Measurements from ENCODE around the gene CHRNA1.

Gene CHRNA1
- 0 to 0.04 reads per million in 2 donors for total RNA-seq

- no peak for DNase-seq
Measured at GRCh38 chr2:174764280-174765255, at the start of gene CHRNA1. TSS of gene CHRNA1 (minus strand) at chr2:174764472. CDS start at chr2:174764394, 78 bp downstream.

GRCh38 chr2:174812037-174812436, 47.8 kb upstream of the CHRNA1 start:
- no peak for DNase-seq

GRCh38 chr2:174807931-174808330, 43.7 kb upstream of the CHRNA1 start:
- no peak for DNase-seq

- no peak for DNase-seq
Measured at GRCh38 chr2:174805803-174806202, 41.5 kb upstream of the CHRNA1 start.

GRCh38 chr2:174802459-174802858, 38.2 kb upstream of the CHRNA1 start:
- DNase-seq: no peak

- DNase-seq: no peak
Measured at GRCh38 chr2:174800436-174801205, 36.3 kb upstream of the CHRNA1 start.

- DNase-seq: no peak
Measured at GRCh38 chr2:174798801-174799200, 34.5 kb upstream of the CHRNA1 start.

GRCh38 chr2:174797781-174798276, 33.6 kb upstream of the CHRNA1 start:
- DNase-seq: no peak

- no peak for DNase-seq
Measured at GRCh38 chr2:174796319-174796771, 32.1 kb upstream of the CHRNA1 start.

GRCh38 chr2:174794851-174795374, 30.6 kb upstream of the CHRNA1 start:
- no peak for DNase-seq

- no peak for DNase-seq
Measured at GRCh38 chr2:174792309-174793025, 28.2 kb upstream of the CHRNA1 start.

GRCh38 chr2:174791746-174792280, 27.5 kb upstream of the CHRNA1 start:
- no peak for DNase-seq

GRCh38 chr2:174791020-174791419, 26.7 kb upstream of the CHRNA1 start:
- no peak for DNase-seq

- DNase-seq: no peak
Measured at GRCh38 chr2:174789001-174789400, 24.7 kb upstream of the CHRNA1 start.

- no peak for DNase-seq
Measured at GRCh38 chr2:174788291-174788929, 24.1 kb upstream of the CHRNA1 start.

GRCh38 chr2:174787487-174788205, 23.4 kb upstream of the CHRNA1 start:
- DNase-seq: no peak

GRCh38 chr2:174786066-174786725, 21.9 kb upstream of the CHRNA1 start:
- no peak for DNase-seq

- DNase-seq: no peak
Measured at GRCh38 chr2:174785481-174785880, 21.2 kb upstream of the CHRNA1 start.

- no peak for DNase-seq
Measured at GRCh38 chr2:174784909-174785308, 20.6 kb upstream of the CHRNA1 start.

GRCh38 chr2:174784316-174784715, 20.0 kb upstream of the CHRNA1 start:
- DNase-seq: no peak
